Upper lobe of left lung (tissue), 6 donors: ENCODE results near the gene DHCR24. TPM values are rescaled to one million over a fixed set of nuclear protein-coding genes. Genes with fewer than 3 reads are reported as not detected.
A peak's percentile ranks its signal among the peaks of the same experiment; 100 is the strongest.

Experiments used
- ATAC-seq, 2 donors: fragments of 200-7000 bp; cut with Tn5 transposase; one replicate each; pipeline ENCODE4 v1.9.1; 2022; ENCODE audit warnings: mild to moderate bottlenecking in 2 of 2, moderate library complexity in 2 of 2; ENCODE audit not compliant: low FRiP score in 2 of 2
- DNase-seq, 2 donors: peaks; one replicate each; pipeline ENCODE4 v3.0.0-alpha.2; 2019 to 2020
- H3K27ac ChIP-seq, 4 donors: fragments of 200-600 bp; sonication (generic); one replicate each; pipeline ENCODE4 v1.5.1; 2016 to 2019
- H3K27me3 ChIP-seq, 4 donors: fragments of 200-600 bp; sonication (generic); one replicate each; pipeline ENCODE4 v1.5.1; 2017 to 2019
- H3K36me3 ChIP-seq, 4 donors: fragments of 200-600 bp; sonication (generic); one replicate each; pipeline ENCODE4 v1.5.1; 2016 to 2019
- H3K4me1 ChIP-seq, 4 donors: fragments of 200-600 bp; sonication (generic); one replicate each; pipeline ENCODE4 v1.5.1; 2018 to 2019
- H3K4me3 ChIP-seq, 4 donors: fragments of 200-600 bp; sonication (generic); one replicate each; pipeline ENCODE4 v1.5.1; 2017 to 2019; ENCODE audit warnings: mild to moderate bottlenecking in 2 of 4, moderate library complexity in 1 of 4
- H3K9me3 ChIP-seq, 4 donors: fragments of 200-600 bp; sonication (generic); one replicate each; pipeline ENCODE4 v1.5.1; 2018 to 2019
- EP300 ChIP-seq, 4 donors: sonication (generic); formaldehyde crosslinking; IDR thresholded peaks; one replicate each; pipeline ENCODE4 v1.5.1; 2017; ENCODE audit warnings: antibody characterized with exemption in 4 of 4, control low read depth in 2 of 4
- POLR2A ChIP-seq, 4 donors: fragments of 450-650 bp; IDR thresholded peaks; one replicate each; pipeline ENCODE4 v1.5.1; 2016 to 2017; ENCODE audit warnings: antibody characterized with exemption in 4 of 4, mild to moderate bottlenecking in 2 of 4
- POLR2AphosphoS5 ChIP-seq, 2 donors: sonication (generic); formaldehyde crosslinking; IDR thresholded peaks; one replicate each; pipeline ENCODE4 v1.5.1; 2017; ENCODE audit warnings: antibody characterized with exemption in 2 of 2
- WGBS, 2 donors: methylation state at CpG; one replicate each; pipeline ENCODE4 v1.1.5; 2017 to 2018; 5-methylcytosine and 5-hydroxymethylcytosine counted together
- total RNA-seq, 6 donors: library from RNA; depleted of rRNA in 4 of 6; stranded (reverse); fragments of >200 nt in 4 of 6; gene quantifications; one replicate each; pipeline versions ENCODE4 v1.1.0 to v1.2.1, GENCODE V29; 2016 to 2021
- TF ChIP-seq, protein P1 (sequence below), 6 experiments: fragments of 450-650 bp in 4 of 6; fragments of 200-600 bp in 2 of 6; sonication (generic) in 2 of 6; IDR thresholded peaks; one replicate each; pipeline ENCODE4 v1.5.1; 2016 to 2019; ENCODE audit warnings: antibody characterized with exemption in 6 of 6
- donor health status: DM: no; HTN: no; CAD: no; lungs with moderate emphysema.
- donor health status: DM: no; HTN: yes; CAD: no; lungs with severe emphysema.

The DHCR24 gene
- total RNA-seq, 6 donors from 2014 or later: 188 to 863 (median 555) TPM

GRCh38 chr1:54810153-54810942 is 76.6 kb downstream of the DHCR24 start:
- 36 to 38% methylated on average over 11 to 12 of the region's 13 CpGs for WGBS, 2 donors

DNA sequence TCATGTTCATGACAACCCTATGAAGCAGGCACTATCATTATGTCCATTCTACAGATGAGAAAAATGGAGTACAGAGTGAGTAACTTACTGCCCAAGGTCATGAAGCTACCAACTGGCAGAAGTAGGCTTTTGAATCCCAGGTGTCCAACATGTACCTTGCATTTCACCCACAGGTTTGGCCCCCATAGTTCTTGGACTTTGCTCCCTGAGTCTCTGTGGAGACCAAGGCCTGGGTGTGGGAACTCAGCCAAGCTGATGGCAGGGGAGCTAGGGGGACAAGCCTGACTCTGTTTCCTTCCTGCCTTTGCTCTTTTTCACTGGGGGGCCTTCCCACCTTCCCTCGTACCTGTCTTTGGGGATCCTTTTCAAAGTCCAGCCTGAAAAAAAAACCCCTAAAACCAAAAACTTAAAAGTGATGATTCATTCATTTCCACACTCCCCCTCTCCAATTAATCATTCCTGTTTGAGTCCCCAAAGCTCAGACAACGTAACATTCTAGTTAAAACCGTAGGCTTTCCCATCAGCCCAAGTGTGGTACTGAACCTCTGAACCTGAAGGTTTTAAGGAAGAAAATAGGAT is 77.4 kb downstream of the DHCR24 start:
- DNase-seq: no peak
- Histone ChIP-seq H3K27ac (no peak overlapping the region), H3K9me3 (no peaks in the 10 kb centered on the region), H3K4me1 (no peaks in the 10 kb centered on the region), H3K27me3 (no peaks in the 10 kb centered on the region), H3K4me3 (no peak overlapping the region), H3K36me3 (no peaks in the 10 kb centered on the region)
- no peak for TF ChIP-seq POLR2AphosphoS5 (IDR thresholded peaks at IDR 0.05)
- 39 to 59% methylated on average over 3 of the region's 3 CpGs for WGBS, 2 donors
- no peak for ATAC-seq

More at GRCh38 chr1:54810153-54810942, 76.6 kb downstream of the DHCR24 start:
- Histone ChIP-seq H3K27ac (no peak overlapping the region), H3K9me3 (no peaks in the 10 kb centered on the region), H3K4me1 (no peaks in the 10 kb centered on the region), H3K4me3 (no peak overlapping the region), H3K27me3 (no peaks in the 10 kb centered on the region), H3K36me3 (no peaks in the 10 kb centered on the region)
- peak in 1 of 2 donors; percentile 59 for DNase-seq
- TF ChIP-seq POLR2A (IDR thresholded peaks at IDR 0.05) (no peak), POLR2AphosphoS5 (IDR thresholded peaks at IDR 0.05) (no peak), EP300 (IDR thresholded peaks at IDR 0.05) (no peak)
- TF ChIP-seq, protein P1, sequence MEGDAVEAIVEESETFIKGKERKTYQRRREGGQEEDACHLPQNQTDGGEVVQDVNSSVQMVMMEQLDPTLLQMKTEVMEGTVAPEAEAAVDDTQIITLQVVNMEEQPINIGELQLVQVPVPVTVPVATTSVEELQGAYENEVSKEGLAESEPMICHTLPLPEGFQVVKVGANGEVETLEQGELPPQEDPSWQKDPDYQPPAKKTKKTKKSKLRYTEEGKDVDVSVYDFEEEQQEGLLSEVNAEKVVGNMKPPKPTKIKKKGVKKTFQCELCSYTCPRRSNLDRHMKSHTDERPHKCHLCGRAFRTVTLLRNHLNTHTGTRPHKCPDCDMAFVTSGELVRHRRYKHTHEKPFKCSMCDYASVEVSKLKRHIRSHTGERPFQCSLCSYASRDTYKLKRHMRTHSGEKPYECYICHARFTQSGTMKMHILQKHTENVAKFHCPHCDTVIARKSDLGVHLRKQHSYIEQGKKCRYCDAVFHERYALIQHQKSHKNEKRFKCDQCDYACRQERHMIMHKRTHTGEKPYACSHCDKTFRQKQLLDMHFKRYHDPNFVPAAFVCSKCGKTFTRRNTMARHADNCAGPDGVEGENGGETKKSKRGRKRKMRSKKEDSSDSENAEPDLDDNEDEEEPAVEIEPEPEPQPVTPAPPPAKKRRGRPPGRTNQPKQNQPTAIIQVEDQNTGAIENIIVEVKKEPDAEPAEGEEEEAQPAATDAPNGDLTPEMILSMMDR (IDR thresholded peaks at IDR 0.05): peak; percentile 68 to 88 (median 71)
- peak; percentile 71 to 85 for ATAC-seq

DNA sequence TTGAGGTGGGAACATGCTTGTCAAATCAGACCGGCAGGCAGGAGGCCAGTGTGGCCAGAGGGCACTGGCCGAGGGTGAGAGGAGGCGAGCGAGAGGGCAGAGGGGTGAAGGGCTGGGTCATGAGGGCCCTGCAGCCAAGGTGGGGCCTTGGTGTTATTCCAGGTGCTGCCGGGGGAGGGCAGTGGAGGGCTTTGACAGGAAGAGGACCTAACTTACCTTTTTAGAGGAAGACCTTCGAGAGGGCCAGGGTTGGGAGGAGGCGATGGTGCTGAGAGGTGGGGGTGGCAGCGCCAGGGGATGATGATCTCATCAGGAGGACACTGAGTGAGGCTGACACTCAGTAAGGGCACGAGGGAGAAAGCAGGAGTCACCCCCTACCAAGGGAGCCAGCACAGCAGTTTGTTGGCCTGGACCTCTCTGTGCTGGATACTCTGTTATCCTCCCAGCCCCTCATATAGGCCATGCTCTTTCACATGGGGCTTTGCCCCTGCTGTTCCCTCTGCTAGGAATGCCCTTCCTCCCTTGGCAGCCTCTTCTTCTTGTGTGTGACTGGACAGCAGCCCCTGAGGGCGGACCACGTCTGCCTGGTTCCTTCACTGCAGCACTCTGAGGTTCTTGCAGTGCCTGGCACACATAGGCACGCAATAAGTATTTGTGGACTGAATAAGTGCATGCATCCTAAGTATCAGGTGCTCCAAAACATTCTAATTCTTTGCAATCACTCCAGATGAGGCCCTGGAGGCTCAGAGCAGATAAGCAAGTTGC is 78.4 kb downstream of the DHCR24 start:
- Histone ChIP-seq H3K4me1 (no peaks in the 10 kb centered on the region), H3K4me3 (no peak overlapping the region), H3K36me3 (no peaks in the 10 kb centered on the region), H3K9me3 (no peaks in the 10 kb centered on the region), H3K27ac (no peak overlapping the region), H3K27me3 (no peaks in the 10 kb centered on the region)
- TF ChIP-seq POLR2AphosphoS5 (IDR thresholded peaks at IDR 0.05): no peak
- TF ChIP-seq, protein P1 (IDR thresholded peaks at IDR 0.05): no peak
- TF ChIP-seq EP300 (IDR thresholded peaks at IDR 0.05): no peak
- no peak for TF ChIP-seq POLR2A (IDR thresholded peaks at IDR 0.05)
- ATAC-seq (no peak), DNase-seq (peak in 1 of 2 donors; percentile 7)
- 71 to 81% methylated on average over 12 of the region's 12 CpGs for WGBS, 2 donors

DNA sequence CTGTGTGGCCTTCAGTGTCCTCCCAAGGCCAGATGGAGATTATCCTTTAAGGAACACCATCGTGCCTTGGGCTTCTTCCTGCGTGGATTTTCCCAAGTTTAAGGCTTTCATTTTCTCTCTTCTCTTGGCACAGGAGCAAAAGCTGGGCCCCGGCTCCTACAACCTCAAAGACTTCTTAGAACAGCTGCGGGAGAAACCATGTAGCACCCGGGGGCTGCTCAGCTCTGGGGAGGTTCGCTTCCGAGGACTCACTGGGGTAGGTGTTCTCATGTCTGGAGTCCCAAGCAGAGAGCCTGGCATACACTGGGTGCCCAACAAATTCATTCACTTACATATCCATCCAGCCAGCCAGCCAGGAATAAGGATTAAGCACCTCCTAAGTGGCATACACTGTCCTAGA is 79.2 kb downstream of the DHCR24 start:
- no peaks in the 10 kb centered on the region for H3K9me3 ChIP-seq
- H3K4me3 ChIP-seq: no peak overlapping the region
- no peak for ATAC-seq
- 85 to 91% methylated on average over 6 to 7 of the region's 7 CpGs for WGBS, 2 donors
- H3K4me1 ChIP-seq: no peaks in the 10 kb centered on the region
- DNase-seq: no peak
- no peak overlapping the region for H3K27ac ChIP-seq
- no peaks in the 10 kb centered on the region for H3K27me3 ChIP-seq
- H3K36me3 ChIP-seq: no peaks in the 10 kb centered on the region
- TF ChIP-seq, protein P1 (IDR thresholded peaks at IDR 0.05): no peak
- no peak for TF ChIP-seq POLR2AphosphoS5 (IDR thresholded peaks at IDR 0.05)
- no peak for TF ChIP-seq EP300 (IDR thresholded peaks at IDR 0.05)
- no peak for TF ChIP-seq POLR2A (IDR thresholded peaks at IDR 0.05)
